Testis (tissue), 3 donors: ENCODE results near the gene DDX23. TPM values are rescaled to one million over a fixed set of nuclear protein-coding genes. Genes with fewer than 3 reads are reported as not detected.

Experiments used
- DNase-seq: peaks from one replicate; pipeline ENCODE4 v3.0.0-alpha.2; 2019
- H3K27ac ChIP-seq, 2 donors: fragments of 200-600 bp; sonication (generic); one replicate each; pipeline ENCODE4 v1.5.1; 2019
- H3K27me3 ChIP-seq: fragments of 200-600 bp; sonication (generic); one replicate; pipeline ENCODE4 v1.5.1; 2019
- H3K36me3 ChIP-seq: fragments of 200-600 bp; sonication (generic); one replicate; pipeline ENCODE4 v1.5.1; 2017; ENCODE audit warnings: low read depth; ENCODE audit errors: missing control alignments
- H3K4me1 ChIP-seq: fragments of 200-600 bp; sonication (generic); one replicate; pipeline ENCODE4 v1.5.1; 2019
- H3K4me3 ChIP-seq, 2 donors: fragments of 200-600 bp; sonication (generic); one replicate each; pipeline ENCODE4 v1.5.1; 2017 to 2019
- H3K9me3 ChIP-seq: fragments of 200-600 bp; sonication (generic); one replicate; pipeline ENCODE4 v1.5.1; 2017
- CTCF ChIP-seq, 3 experiments: fragments of 450-650 bp in 2 of 3; fragments of 200-600 bp in 1 of 3; sonication (generic) in 1 of 3; IDR thresholded peaks; one replicate each; pipeline ENCODE4 v1.5.1; 2016 to 2019; ENCODE audit warnings: antibody characterized with exemption in 3 of 3, mild to moderate bottlenecking in 2 of 3, moderate library complexity in 1 of 3
- POLR2A ChIP-seq: fragments of 450-650 bp; IDR thresholded peaks from one replicate; pipeline ENCODE4 v1.6.1; 2017; ENCODE audit warnings: antibody characterized with exemption, mild to moderate bottlenecking, moderate library complexity
- WGBS, 2 donors: methylation state at CpG; one replicate each; pipeline ENCODE4 v1.1.5; 2018; 5-methylcytosine and 5-hydroxymethylcytosine counted together
- intact Hi-C: fragments of 100-400 bp; cut with DNase I; formaldehyde crosslinking; loops from one replicate; pipeline ENCODE4 v1.15.1; 2023; ENCODE audit warnings: low total_unique reads
- polyA plus RNA-seq: library from polyadenylated mRNA; stranded (reverse); fragments of 350-450 nt; fragmentation: Illumina TruSeq; extraction: RNeasy Lipid Tissue Mini Kit (QIAGEN cat#74804); gene quantifications from one replicate; pipeline ENCODE4 v1.2.3, GENCODE V29; 2014; ENCODE audit warnings: low read depth, low replicate concordance; ENCODE audit not compliant: insufficient read depth
- total RNA-seq, 2 donors: library from RNA; depleted of rRNA; stranded (reverse); fragments of >200 nt; gene quantifications; one replicate each; pipeline ENCODE4 v1.2.3, GENCODE V29; 2016

Gene DDX23
- total and polyA plus RNA-seq, 3 donors from 2014 or later, result 69.4 to 96.1 (median 85.0) TPM

GRCh38 chr12:48828841-48829575 is 23.0 kb downstream of the DDX23 start:
- Histone ChIP-seq H3K27ac (no peak overlapping the region), H3K4me3 (no peak overlapping the region), H3K9me3 (no peaks in the 10 kb centered on the region), H3K27me3 (no peaks in the 10 kb centered on the region), H3K4me1 (peaks cover 3% of the 10 kb centered on the region), H3K36me3 (no peaks in the 10 kb centered on the region)
- WGBS, 2 donors, result 83 to 89% methylated on average over 8 to 16 of the region's 16 CpGs
- no peak for DNase-seq
- TF ChIP-seq POLR2A (no peak), CTCF (IDR thresholded peaks at IDR 0.05) (no peak)
- intact Hi-C loops, result no loop called here

GRCh38 chr12:48828293-48828692 is 23.7 kb downstream of the DDX23 start:
- Histone ChIP-seq H3K9me3 (no peaks in the 10 kb centered on the region), H3K36me3 (no peaks in the 10 kb centered on the region), H3K27ac (no peak overlapping the region), H3K4me3 (no peak overlapping the region), H3K4me1 (peaks cover 3% of the 10 kb centered on the region), H3K27me3 (no peaks in the 10 kb centered on the region)
- TF ChIP-seq POLR2A (no peak), CTCF (IDR thresholded peaks at IDR 0.05) (no peak)
- intact Hi-C loops, result no loop called here
- no peak for DNase-seq
- 60% methylated on average over 2 of the region's 2 CpGs; no CpG with 5 or more reads in 1 of the 2 donors for WGBS, 2 donors

- no peaks in the 10 kb centered on the region for H3K9me3 ChIP-seq
- H3K27me3 ChIP-seq, result no peaks in the 10 kb centered on the region
- 88 to 91% methylated on average over 4 to 16 of the region's 17 CpGs for WGBS, 2 donors
- TF ChIP-seq CTCF (IDR thresholded peaks at IDR 0.05) (no peak), POLR2A (no peak)
- H3K4me1 ChIP-seq, result peaks cover 3% of the 10 kb centered on the region
- intact Hi-C loops, result no loop called here
- no peaks in the 10 kb centered on the region for H3K36me3 ChIP-seq
- DNase-seq, result no peak
- H3K27ac ChIP-seq, result no peak overlapping the region
- no peak overlapping the region for H3K4me3 ChIP-seq
These were observed 24.4 kb downstream of the DDX23 start for GRCh38 chr12:48827513-48828096.

DNA sequence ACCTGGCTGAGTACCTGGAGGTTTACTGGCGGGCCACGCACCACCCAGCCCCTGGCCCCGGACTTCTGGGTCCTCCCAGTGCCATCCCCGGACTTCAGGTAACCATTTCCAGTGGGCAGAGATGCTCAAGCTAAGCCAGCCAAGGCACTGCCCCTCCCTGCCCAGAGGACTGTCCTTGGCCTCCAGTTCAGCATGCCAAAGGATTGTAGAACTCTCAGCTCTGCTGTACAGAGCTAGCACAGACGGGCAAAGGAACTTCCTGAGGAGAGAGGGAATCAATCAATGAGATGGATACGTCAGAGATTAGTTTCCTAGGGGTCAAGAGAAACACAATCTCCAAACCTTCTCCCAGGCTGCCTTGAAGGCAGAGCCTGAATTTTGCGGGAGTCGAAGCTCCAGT is 24.9 kb downstream of the DDX23 start:
- intact Hi-C loops, result no loop called here
- 70 to 79% methylated on average over 5 to 8 of the region's 8 CpGs for WGBS, 2 donors
- H3K36me3 ChIP-seq, result no peaks in the 10 kb centered on the region

More for the DNA sequence above, 24.9 kb downstream of the DDX23 start:
- Histone ChIP-seq H3K4me1 (peaks cover 3% of the 10 kb centered on the region), H3K27me3 (no peaks in the 10 kb centered on the region), H3K4me3 (no peak overlapping the region), H3K27ac (no peak overlapping the region), H3K9me3 (no peaks in the 10 kb centered on the region)
- no peak for TF ChIP-seq CTCF (IDR thresholded peaks at IDR 0.05)
- no peak for TF ChIP-seq POLR2A
- DNase-seq, result peak; percentile 35
